Thoracic aorta (tissue), 2 donors: ENCODE measurements around the gene CR2. TPM values are rescaled to one million over a fixed set of nuclear protein-coding genes. Genes with fewer than 3 reads are reported as not detected.

Experiments
- ATAC-seq: fragments of 150-250 bp; one replicate; pipeline ENCODE4 v1.8.0; 2017; ENCODE audit warnings: low read depth; ENCODE audit not compliant: insufficient number of reproducible peaks, low FRiP score
- DNase-seq: peaks from one replicate; pipeline ENCODE4 v3.0.0-alpha.2; 2020; ENCODE audit warnings: low spot score
- H3K27ac ChIP-seq, 2 donors: fragments of 200-600 bp; sonication (generic); 1 replicate in 1 of 2; 2 replicates in 1 of 2; pipeline ENCODE4 v1.5.1; 2016; ENCODE audit warnings: mild to moderate bottlenecking in 2 of 2, moderate library complexity in 2 of 2
- H3K27me3 ChIP-seq: fragments of 200-600 bp; sonication (generic); replicated peaks from 2 replicates; pipeline ENCODE4 v1.6.0; 2016; ENCODE audit warnings: mild to moderate bottlenecking; ENCODE audit not compliant: insufficient read depth
- H3K36me3 ChIP-seq: fragments of 200-600 bp; sonication (generic); one replicate; pipeline ENCODE4 v1.5.1; 2016
- H3K4me1 ChIP-seq, 2 donors: fragments of 200-600 bp; sonication (generic); 1 replicate in 1 of 2; 2 replicates in 1 of 2; pipeline versions ENCODE4 v1.5.1 to v1.6.0; 2016; ENCODE audit warnings: low read depth in 2 of 2, mild to moderate bottlenecking in 1 of 2; ENCODE audit not compliant: control insufficient read depth in 1 of 2
- H3K4me3 ChIP-seq: fragments of 200-600 bp; sonication (generic); 2 replicates; pipeline ENCODE4 v1.5.1; 2016; ENCODE audit warnings: mild to moderate bottlenecking
- H3K9me3 ChIP-seq: fragments of 200-600 bp; sonication (generic); 2 replicates; pipeline ENCODE4 v1.5.1; 2016
- total RNA-seq, 2 donors: library from RNA; depleted of rRNA; stranded (reverse); fragments of >200 nt; gene quantifications; one replicate each; pipeline versions ENCODE4 v1.1.0 to v1.2.3, GENCODE V29; 2016
- TF ChIP-seq, protein P1 (sequence below): fragments of 200-600 bp; sonication (generic); IDR thresholded peaks from one replicate; pipeline ENCODE4 v1.5.1; 2019; ENCODE audit warnings: antibody characterized with exemption

The CR2 gene
- total RNA-seq, 2 donors from 2014 or later = 0.21 TPM; not detected in 1

DNA sequence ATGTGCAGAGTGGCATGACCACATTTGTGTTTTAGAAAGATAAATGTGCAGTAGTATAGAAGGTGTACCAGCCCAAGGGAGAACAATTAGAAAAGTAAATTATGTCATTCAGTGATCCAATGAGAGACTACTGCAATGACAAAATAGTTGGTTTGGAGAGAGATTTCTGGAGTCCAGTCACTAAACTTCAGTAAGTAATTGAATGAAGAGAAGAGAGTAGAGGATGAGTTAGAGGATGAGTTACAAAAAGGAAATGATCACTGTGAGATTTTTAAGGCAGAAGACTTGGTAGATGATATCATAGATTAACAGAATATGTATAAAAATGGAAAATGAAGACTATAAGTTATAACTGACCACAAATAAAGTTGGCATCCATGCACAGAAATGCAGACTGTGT is 8.4 kb downstream of the CR2 start:
- H3K9me3 ChIP-seq = no peaks in the 10 kb centered on the region
- no peak overlapping the region for H3K27ac ChIP-seq
- no peak for DNase-seq
- H3K4me3 ChIP-seq = no peak overlapping the region
- TF ChIP-seq, protein P1, sequence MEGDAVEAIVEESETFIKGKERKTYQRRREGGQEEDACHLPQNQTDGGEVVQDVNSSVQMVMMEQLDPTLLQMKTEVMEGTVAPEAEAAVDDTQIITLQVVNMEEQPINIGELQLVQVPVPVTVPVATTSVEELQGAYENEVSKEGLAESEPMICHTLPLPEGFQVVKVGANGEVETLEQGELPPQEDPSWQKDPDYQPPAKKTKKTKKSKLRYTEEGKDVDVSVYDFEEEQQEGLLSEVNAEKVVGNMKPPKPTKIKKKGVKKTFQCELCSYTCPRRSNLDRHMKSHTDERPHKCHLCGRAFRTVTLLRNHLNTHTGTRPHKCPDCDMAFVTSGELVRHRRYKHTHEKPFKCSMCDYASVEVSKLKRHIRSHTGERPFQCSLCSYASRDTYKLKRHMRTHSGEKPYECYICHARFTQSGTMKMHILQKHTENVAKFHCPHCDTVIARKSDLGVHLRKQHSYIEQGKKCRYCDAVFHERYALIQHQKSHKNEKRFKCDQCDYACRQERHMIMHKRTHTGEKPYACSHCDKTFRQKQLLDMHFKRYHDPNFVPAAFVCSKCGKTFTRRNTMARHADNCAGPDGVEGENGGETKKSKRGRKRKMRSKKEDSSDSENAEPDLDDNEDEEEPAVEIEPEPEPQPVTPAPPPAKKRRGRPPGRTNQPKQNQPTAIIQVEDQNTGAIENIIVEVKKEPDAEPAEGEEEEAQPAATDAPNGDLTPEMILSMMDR = no peak
- no peaks in the 10 kb centered on the region for H3K36me3 ChIP-seq
- no peak for ATAC-seq
- H3K27me3 ChIP-seq = no peaks in the 10 kb centered on the region
- no peaks in the 10 kb centered on the region for H3K4me1 ChIP-seq

DNA sequence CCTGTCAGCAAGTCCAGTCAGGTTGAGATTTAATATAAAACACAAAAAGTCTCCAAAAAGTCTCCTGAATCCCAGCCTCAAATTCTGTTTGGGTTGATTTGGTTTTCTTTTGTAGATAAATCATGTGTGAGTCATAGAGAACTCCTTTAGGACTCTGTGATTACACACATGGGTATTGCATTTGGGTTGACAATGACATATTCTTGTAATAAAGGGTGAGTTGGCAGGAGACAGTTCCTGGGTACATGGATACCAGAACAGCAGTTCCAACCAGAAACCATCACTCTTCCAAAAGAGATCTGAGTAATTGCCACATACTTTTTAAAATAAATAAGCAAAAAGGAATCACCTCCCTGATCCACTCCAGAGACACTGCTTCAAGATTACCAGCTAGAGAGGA is 8.9 kb downstream of the CR2 start:
- TF ChIP-seq, protein P1 = no peak
- H3K27ac ChIP-seq = no peak overlapping the region
- no peak for DNase-seq

GRCh38 chr1:207463571-207463970 is 9.4 kb downstream of the CR2 start:
- Histone ChIP-seq H3K9me3 (no peaks in the 10 kb centered on the region), H3K27ac (no peak overlapping the region), H3K4me3 (no peak overlapping the region), H3K4me1 (no peaks in the 10 kb centered on the region), H3K36me3 (no peaks in the 10 kb centered on the region), H3K27me3 (no peaks in the 10 kb centered on the region)
- TF ChIP-seq, protein P1 = no peak
- ATAC-seq = no peak
- DNase-seq = no peak

More for the DNA sequence above, 8.9 kb downstream of the CR2 start:
- Histone ChIP-seq H3K4me3 (no peak overlapping the region), H3K36me3 (no peaks in the 10 kb centered on the region), H3K27me3 (no peaks in the 10 kb centered on the region), H3K9me3 (no peaks in the 10 kb centered on the region), H3K4me1 (no peaks in the 10 kb centered on the region)
- ATAC-seq = no peak

DNA sequence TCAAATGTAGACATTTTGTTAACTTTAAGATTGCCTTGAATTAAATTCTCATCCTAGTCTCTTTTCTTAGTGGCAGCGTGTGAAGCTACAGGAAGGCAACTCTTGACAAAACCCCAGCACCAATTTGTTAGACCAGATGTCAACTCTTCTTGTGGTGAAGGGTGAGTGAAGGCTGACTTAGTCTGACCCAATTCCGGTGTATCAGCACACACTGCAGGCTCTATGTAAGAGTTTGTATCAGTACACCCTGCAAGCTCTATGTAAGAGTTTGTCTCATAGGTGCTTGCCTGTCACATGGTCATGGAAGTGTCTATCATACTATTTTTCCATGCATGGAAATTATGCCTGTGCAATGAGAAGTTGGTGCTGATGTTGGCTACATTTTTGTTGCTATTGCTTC is 16.8 kb downstream of the CR2 start:
- Histone ChIP-seq H3K9me3 (no peaks in the 10 kb centered on the region), H3K4me3 (no peak overlapping the region), H3K36me3 (no peaks in the 10 kb centered on the region), H3K4me1 (no peaks in the 10 kb centered on the region), H3K27me3 (no peaks in the 10 kb centered on the region), H3K27ac (no peak overlapping the region)
- ATAC-seq (no peak), DNase-seq (no peak)
- TF ChIP-seq, protein P1 = no peak

DNA sequence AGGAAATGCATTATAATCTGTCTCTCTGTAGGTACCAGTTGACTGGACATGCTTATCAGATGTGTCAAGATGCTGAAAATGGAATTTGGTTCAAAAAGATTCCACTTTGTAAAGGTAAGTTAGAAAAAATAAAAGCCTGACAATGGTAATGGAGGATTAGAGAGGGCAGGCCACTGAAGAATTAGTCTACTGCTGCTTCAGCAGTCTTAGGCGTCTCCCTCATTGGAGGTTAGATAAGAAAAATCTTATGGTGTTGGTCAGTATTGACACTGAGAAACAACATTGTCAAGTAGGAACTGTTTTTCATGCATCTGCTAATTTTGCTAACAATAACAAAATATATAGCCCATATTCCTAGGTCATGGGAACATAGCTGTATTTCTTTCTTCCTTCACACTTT is 20.1 kb downstream of the CR2 start:
- Histone ChIP-seq H3K9me3 (no peaks in the 10 kb centered on the region), H3K27ac (no peak overlapping the region), H3K4me1 (no peaks in the 10 kb centered on the region), H3K27me3 (no peaks in the 10 kb centered on the region), H3K4me3 (no peak overlapping the region), H3K36me3 (no peaks in the 10 kb centered on the region)
- ATAC-seq = no peak
- no peak for DNase-seq
- TF ChIP-seq, protein P1 = no peak
